Mesendoderm (in vitro differentiated cells): Measurements from ENCODE around the gene DHODH. TPM values are rescaled to one million over a fixed set of nuclear protein-coding genes. Genes with fewer than 3 reads are reported as not detected.
A peak's percentile ranks its signal among the peaks of the same experiment; 100 is the strongest.
"Not testable (repeated sequence)": the region's sequence is repeated elsewhere in the genome, so short reads cannot be mapped to it uniquely, and the experiment has no call there.

ENCODE experiments used
- DNase-seq: peaks from one replicate; pipeline ENCODE4 v3.0.0; 2013
- H2AK5ac ChIP-seq: 2 replicates; pipeline ENCODE4 v1.6.1; 2013; ENCODE audit warnings: low read length, inconsistent platforms
- H2BK120ac ChIP-seq: 2 replicates; pipeline ENCODE4 v1.6.1; 2013; ENCODE audit warnings: low read depth, mild to moderate bottlenecking, low read length, moderate library complexity, mixed read lengths
- H2BK15ac ChIP-seq: replicated peaks from 2 replicates; pipeline ENCODE4 v1.6.1; 2013; ENCODE audit warnings: low read depth, mild to moderate bottlenecking, moderate library complexity
- H2BK5ac ChIP-seq: 2 replicates; pipeline ENCODE4 v1.6.1; 2013; ENCODE audit warnings: low read length, inconsistent platforms
- H3K18ac ChIP-seq: 2 replicates; pipeline ENCODE4 v1.6.1; 2013; ENCODE audit warnings: mild to moderate bottlenecking, low read length, mixed read lengths
- H3K23ac ChIP-seq: one replicate; pipeline ENCODE4 v1.6.1; 2013; ENCODE audit warnings: low read length
- H3K27ac ChIP-seq: 2 replicates; pipeline ENCODE4 v1.5.1; 2013; ENCODE audit warnings: low read depth, mild to moderate bottlenecking, inconsistent platforms, low read length, moderate library complexity
- H3K27me3 ChIP-seq: 2 replicates; pipeline ENCODE4 v1.6.1; 2013; ENCODE audit warnings: low read length, control low read depth, mild to moderate bottlenecking, inconsistent platforms; ENCODE audit not compliant: insufficient read depth, poor library complexity
- H3K36me3 ChIP-seq: 2 replicates; pipeline ENCODE4 v1.6.1; 2013; ENCODE audit warnings: low read length, inconsistent platforms; ENCODE audit not compliant: control insufficient read depth, insufficient read depth
- H3K4ac ChIP-seq: one replicate; pipeline ENCODE4 v1.6.1; 2013; ENCODE audit warnings: low read depth, mild to moderate bottlenecking, low read length, moderate library complexity
- H3K4me1 ChIP-seq: 2 replicates; pipeline ENCODE4 v1.6.1; 2013; ENCODE audit warnings: low read depth, low read length, inconsistent platforms; ENCODE audit not compliant: control insufficient read depth
- H3K4me2 ChIP-seq: 2 replicates; pipeline ENCODE4 v1.6.1; 2013; ENCODE audit warnings: low read length
- H3K4me3 ChIP-seq: 2 replicates; pipeline ENCODE4 v1.5.1; 2013; ENCODE audit warnings: mild to moderate bottlenecking, low read length
- H3K56ac ChIP-seq: one replicate; pipeline ENCODE4 v1.6.1; 2013; ENCODE audit warnings: low read length
- H3K79me1 ChIP-seq: 2 replicates; pipeline ENCODE4 v1.6.1; 2013; ENCODE audit warnings: low read length, inconsistent platforms
- H3K79me2 ChIP-seq: 2 replicates; pipeline ENCODE4 v1.6.1; 2013; ENCODE audit warnings: mild to moderate bottlenecking, low read length; ENCODE audit not compliant: control insufficient read depth, insufficient read depth
- H3K9ac ChIP-seq: 2 replicates; pipeline ENCODE4 v1.6.1; 2013; ENCODE audit warnings: low read length, inconsistent platforms
- H4K5ac ChIP-seq: one replicate; pipeline ENCODE4 v1.6.1; 2013; ENCODE audit warnings: low read length
- H4K8ac ChIP-seq: one replicate; pipeline ENCODE4 v1.6.1; 2013; ENCODE audit warnings: low read depth, mild to moderate bottlenecking, control low read depth, low read length, moderate library complexity
- WGBS: extraction: QIAGEN DNeasy Blood & Tissue Kit; methylation state at CpG from one replicate; pipeline ENCODE4 v1.1.7; 2013; ENCODE audit warnings: low lambda C conversion rate, missing lambda C conversion rate; ENCODE audit not compliant: insufficient coverage; ENCODE audit errors: extremely low coverage; 5-methylcytosine and 5-hydroxymethylcytosine counted together
- small RNA-seq: library from polyadenylated mRNA; stranded (forward); fragments of <200 nt; extraction: miRNeasy Mini kit (QIAGEN cat#:217004); gene quantifications from one replicate; pipeline ENCODE3, GENCODE V24; 2013; ENCODE audit not compliant: insufficient read depth

Gene DHODH

DNA sequence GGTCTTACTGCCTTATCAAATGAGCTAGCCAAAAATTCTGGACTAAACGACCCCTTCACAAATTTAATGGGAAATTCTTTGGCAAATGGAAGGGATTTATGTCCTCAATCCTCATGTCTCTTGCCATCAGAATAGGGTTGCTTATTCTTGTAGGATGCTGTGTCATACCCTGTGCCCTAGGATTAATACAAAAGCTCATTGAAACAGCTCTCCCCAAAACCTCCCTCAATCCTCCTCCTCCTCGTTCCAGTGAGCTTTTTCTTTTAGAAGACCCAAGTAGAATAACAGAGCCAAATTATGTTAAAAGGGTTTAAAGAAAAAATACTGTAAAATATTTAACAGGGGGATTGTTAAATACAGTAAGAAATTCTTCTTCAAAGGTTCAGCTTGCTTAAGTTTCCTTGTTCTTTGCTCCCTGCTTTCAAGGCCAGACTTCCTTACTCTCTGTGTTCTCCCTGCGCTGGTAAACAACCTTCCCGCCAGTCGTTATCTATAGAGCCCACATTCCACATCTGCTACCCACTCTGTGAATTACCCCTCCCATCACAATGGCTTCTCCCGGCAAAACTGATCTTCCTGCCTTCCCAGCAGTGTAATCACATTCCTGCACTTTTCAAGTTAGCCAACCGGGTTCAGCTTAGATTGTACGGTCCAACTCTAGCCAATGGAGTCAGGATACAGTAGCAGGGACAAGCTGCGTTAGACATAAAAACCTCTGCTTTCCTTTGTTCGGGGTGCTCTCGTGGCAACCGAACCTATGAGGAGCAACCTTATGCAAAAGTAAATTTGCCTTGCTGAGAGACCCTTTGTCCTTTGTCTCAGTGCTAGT, 64.2 kb downstream of the DHODH start:
- no peak overlapping the region for H3K4ac ChIP-seq
- H3K18ac ChIP-seq: no peak overlapping the region
- no peak overlapping the region for H2BK5ac ChIP-seq
- no peak overlapping the region for H4K8ac ChIP-seq
- no peak overlapping the region for H3K56ac ChIP-seq
- H3K9ac ChIP-seq: no peak overlapping the region
- no peak overlapping the region for H2BK15ac ChIP-seq
- H3K79me1 ChIP-seq: no peaks in the 10 kb centered on the region
- peak; percentile 48 for DNase-seq
- no peak overlapping the region for H3K27ac ChIP-seq
- no peaks in the 10 kb centered on the region for H3K4me1 ChIP-seq
- H3K36me3 ChIP-seq: no peaks in the 10 kb centered on the region
- no peak overlapping the region for H2AK5ac ChIP-seq
- H3K79me2 ChIP-seq: no peaks in the 10 kb centered on the region
- no CpG with 5 or more reads among the region's 12 CpGs for WGBS
- H3K4me2 ChIP-seq: no peak overlapping the region
- no peak overlapping the region for H2BK120ac ChIP-seq
- H3K27me3 ChIP-seq: no peaks in the 10 kb centered on the region
- no peak overlapping the region for H3K23ac ChIP-seq
- H3K4me3 ChIP-seq: no peak overlapping the region
- no peak overlapping the region for H4K5ac ChIP-seq

DNA sequence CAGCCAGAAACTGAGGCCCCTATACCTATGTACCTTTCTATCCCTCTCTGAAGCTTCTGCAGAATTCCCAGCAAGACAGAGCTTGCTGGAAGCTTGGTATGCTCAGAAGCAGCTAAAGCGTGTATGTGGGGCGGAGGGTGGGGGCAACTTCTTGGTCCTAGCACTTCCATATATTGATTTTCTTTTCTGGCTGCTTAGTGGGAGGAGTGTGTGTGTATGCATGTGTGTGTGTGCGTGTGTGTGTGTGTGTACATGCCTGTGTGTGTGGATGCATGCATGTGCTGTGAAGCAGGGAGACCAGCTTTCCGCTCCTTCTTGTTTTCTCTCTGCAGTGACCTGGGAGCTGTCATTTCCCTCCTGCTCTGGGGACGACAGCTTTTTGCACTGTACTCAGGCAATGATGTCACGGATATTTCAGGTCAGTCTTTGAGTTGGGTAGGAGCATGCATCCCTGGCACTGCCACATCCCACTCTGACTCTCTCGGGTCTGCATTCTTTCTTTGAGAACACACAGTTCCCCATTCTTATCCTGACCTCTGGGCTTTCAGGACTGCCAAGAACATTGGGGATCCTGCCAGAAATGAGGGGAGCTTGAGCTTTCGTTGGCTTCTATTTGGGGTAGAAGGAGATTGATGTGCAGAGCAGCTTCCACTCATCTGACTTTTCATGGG, 65.2 kb downstream of the DHODH start:
- H3K4me1 ChIP-seq: no peaks in the 10 kb centered on the region
- H2BK120ac ChIP-seq: no peak overlapping the region
- no peak overlapping the region for H3K56ac ChIP-seq
- no CpG with 5 or more reads among the region's 8 CpGs for WGBS
- no peak overlapping the region for H2BK5ac ChIP-seq
- no peak overlapping the region for H3K9ac ChIP-seq
- no peak overlapping the region for H3K4ac ChIP-seq
- no peak overlapping the region for H3K18ac ChIP-seq
- H3K4me3 ChIP-seq: no peak overlapping the region
- no peaks in the 10 kb centered on the region for H3K36me3 ChIP-seq
- H3K79me2 ChIP-seq: no peaks in the 10 kb centered on the region
- H3K27me3 ChIP-seq: no peaks in the 10 kb centered on the region
- H4K5ac ChIP-seq: no peak overlapping the region
- H3K27ac ChIP-seq: no peak overlapping the region
- no peaks in the 10 kb centered on the region for H3K79me1 ChIP-seq
- H3K4me2 ChIP-seq: no peak overlapping the region
- DNase-seq: no peak
- peak overlapping the region; percentile 15 for H3K23ac ChIP-seq
- no peak overlapping the region for H4K8ac ChIP-seq
- H2AK5ac ChIP-seq: no peak overlapping the region
- no peak overlapping the region for H2BK15ac ChIP-seq

DNA sequence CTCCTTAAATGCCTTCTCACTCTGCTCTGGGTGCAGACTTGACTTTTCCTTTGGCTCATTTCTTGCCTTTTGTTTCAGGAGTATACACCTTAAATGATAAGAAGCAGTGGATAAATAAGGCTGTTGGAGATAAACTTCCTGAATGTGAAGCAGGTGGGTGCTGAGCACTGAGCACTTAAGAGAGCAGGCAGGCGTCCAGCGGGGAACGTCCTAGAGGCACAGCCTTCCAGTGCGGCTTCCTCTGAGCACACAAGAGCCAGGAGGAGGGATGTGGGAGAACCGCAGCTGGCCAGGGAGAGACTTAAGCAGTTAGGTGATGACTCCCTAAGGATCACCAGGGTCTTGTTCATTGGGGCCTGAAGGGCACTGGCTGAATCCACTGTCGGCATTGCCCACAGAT, 66.5 kb downstream of the DHODH start:
- no CpG with 5 or more reads among the region's 6 CpGs for WGBS
- H3K18ac ChIP-seq, H3K4me1 ChIP-seq, H3K4ac ChIP-seq, H3K79me1 ChIP-seq, H3K23ac ChIP-seq, H3K9ac ChIP-seq, H3K27ac ChIP-seq, H3K27me3 ChIP-seq, H3K36me3 ChIP-seq, H3K56ac ChIP-seq, H2BK15ac ChIP-seq, H2BK120ac ChIP-seq, H4K5ac ChIP-seq, H2BK5ac ChIP-seq, H3K4me2 ChIP-seq, H2AK5ac ChIP-seq, H3K4me3 ChIP-seq, H4K8ac ChIP-seq, DNase-seq, H3K79me2 ChIP-seq: not testable (repeated sequence)

Small RNA genes within 50 kb of the gene (small RNA-seq; reads per million reads assigned to genes)
- not detected for gene RPL39P31
